Endometrial microvascular endothelial cells (primary cell): Measurements from ENCODE around the gene LILRB5. TPM values are rescaled to one million over a fixed set of nuclear protein-coding genes. Genes with fewer than 3 reads are reported as not detected.

ENCODE experiments used
- in situ Hi-C: cut with HindIII; loops from 2 replicates; pipeline ENCODE4 v1.10.0; 2017; ENCODE audit warnings: low sequenced_read_pairs, low pct_unique_long_range_greater_than_20kb; ENCODE audit errors: inconsistent ontology term
- total RNA-seq: library from RNA; depleted of rRNA; stranded (reverse); fragments of >200 nt; gene quantifications from one replicate; pipeline ENCODE4 v1.2.3, GENCODE V29; 2015; ENCODE audit errors: inconsistent ontology term

The LILRB5 gene
- total RNA-seq, 1 donor from 2014 or later: not detected

DNA sequence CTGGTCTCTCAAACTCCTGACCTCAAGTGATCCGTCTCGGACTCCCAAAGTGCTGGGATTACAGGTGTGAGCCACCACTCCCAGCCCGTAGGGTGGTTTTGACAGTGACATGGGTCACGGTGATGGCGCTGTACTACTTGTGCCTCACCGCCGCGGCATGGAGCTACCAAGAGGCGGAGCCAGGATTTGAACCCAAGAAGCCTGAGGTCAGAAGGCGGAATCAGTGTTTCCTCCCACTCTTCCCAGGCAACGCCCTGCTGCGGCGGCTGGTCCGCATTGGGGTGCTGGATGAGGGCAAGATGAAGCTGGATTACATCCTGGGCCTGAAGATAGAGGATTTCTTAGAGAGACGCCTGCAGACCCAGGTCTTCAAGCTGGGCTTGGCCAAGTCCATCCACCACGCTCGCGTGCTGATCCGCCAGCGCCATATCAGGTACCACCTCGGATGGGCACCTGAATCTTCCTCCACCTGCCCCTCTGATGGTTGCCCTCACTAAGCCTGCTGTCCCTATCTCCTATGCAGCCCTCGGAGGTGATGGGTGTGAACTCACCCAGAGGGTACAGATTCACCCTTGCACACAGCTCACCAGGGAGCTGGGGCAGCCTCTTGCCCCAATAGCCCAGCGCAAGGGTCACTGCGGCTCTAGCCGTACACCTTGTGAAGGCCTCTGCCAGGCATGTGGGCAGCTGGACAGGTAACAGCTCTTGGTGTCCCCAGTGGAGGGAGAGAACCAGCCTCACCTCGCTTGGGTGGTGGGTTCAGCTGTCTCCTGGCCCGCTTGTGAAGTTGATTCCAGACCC is 50.8 kb downstream of the LILRB5 start:
- in situ Hi-C loops: no loop called here

DNA sequence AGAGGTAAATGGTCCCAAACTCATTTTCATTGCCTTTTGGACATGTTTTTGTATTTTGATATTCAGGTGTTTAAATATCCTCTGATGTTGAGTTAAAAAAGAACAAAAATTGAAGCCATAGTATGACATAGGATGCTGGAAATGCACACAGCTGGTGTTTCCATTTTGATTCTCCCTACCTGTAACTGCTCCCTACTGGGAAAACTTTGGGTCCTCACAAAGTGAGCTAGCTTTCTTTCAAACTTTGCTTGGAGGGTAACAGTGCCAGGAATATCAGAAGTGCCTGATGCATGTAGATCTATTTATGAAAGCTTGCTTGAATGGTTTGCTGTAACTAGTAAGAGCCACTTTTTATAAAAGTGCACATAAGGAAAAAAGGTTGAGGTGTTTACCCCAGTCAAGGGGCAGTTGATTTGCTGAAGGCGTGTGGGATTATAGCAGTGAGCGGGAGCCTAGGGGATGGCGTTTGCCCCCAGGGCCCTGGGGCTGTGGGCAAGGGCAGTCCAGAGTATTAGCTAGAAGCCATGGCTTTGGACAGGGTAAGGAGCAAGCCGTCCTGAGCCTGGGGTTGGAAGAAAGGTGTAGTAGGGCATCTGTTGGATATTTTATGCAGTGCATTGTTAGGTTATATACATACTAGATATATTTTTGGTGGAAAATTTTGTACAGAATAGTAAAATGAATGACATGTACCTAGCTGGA is 52.2 kb downstream of the LILRB5 start:
- in situ Hi-C loops: no loop called here

DNA sequence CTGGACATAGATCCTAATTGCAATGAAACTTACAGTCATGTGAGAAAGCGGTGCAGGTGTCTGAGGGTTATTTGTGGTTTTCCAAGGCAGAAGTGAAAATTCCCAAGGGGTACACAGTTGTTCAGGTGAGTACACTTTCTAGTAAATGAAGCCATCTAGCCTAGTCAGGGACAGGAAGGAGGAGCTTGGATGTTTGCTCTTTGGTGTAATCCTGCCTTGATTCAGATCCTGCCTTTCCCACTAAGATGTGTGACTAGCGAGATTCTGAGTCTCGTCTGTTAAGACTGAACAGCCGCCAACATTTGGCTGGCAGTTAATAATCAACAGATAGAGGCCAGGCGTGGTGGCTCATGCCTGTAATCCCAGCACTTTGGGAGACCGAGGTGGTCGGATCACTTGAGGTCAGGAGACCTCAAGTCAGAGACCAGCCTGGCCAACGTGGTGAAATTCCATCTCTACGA is 53.9 kb downstream of the LILRB5 start:
- in situ Hi-C loops: no loop called here

DNA sequence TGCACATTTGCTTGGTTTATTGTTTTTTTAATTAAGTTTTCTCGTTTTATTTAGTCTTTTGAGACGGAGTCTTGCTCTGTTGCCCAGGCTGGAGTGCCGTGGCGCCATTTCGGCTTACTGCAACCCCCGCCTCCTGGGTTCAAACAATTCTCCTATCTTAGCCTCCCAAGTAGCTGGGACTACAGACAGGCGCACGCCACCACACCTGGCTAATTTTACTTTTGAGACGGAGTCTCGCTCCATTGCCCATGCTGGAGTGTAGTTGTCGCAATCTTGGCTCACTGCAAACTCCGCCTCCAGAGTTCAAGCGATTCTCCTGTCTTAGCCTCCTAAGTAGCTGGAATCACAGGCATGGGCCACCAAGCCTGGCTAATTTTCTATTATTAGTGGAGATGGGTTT is 55.1 kb downstream of the LILRB5 start:
- in situ Hi-C loops: no loop called here

DNA sequence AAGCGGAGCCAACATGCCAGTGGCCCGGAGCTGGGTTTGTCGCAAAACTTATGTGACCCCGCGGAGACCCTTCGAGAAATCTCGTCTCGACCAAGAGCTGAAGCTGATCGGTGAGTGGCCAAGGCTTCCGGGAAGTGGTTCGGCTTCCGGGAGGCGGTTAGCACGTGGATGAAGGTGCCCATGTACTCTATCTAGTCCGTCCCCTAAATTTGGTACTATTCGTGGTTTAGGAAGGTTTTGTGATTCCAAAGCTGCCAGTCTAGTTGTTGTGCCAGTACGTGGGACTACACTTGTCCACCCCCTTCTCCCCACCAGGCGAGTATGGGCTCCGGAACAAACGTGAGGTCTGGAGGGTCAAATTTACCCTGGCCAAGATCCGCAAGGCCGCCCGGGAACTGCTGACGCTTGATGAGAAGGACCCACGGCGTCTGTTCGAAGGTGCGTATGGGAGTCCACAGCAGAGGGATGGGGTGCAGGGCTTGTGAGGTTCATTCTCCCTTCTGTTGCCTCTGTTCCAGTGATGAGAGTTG is 55.8 kb downstream of the LILRB5 start:
- in situ Hi-C loops: no loop called here

Other genes starting within 250 kb of the LILRB5 start
- not detected for gene VSTM1, start 193.4 kb downstream of the LILRB5 start, total RNA-seq
- not detected for gene TARM1, start 175.9 kb downstream of the LILRB5 start, total RNA-seq
- gene OSCAR, start 156.5 kb downstream of the LILRB5 start, total RNA-seq: not detected
- 16.4 TPM for gene NDUFA3, start 154.4 kb downstream of the LILRB5 start, total RNA-seq
- 45.4 TPM for gene TFPT, start 141.6 kb downstream of the LILRB5 start, total RNA-seq
- gene PRPF31, start 141.5 kb downstream of the LILRB5 start, total RNA-seq: 127 TPM
- 20.3 TPM for gene CNOT3, start 119.5 kb downstream of the LILRB5 start, total RNA-seq
- gene LENG1, start 97.6 kb downstream of the LILRB5 start, total RNA-seq: 15.8 TPM
- not detected for gene TMC4, start 84.1 kb downstream of the LILRB5 start, total RNA-seq
- 303 TPM for gene MBOAT7, start 67.7 kb downstream of the LILRB5 start, total RNA-seq
- 77.5 TPM for gene TSEN34, start 66.0 kb downstream of the LILRB5 start, total RNA-seq
- gene RPS9, start 56.4 kb downstream of the LILRB5 start, total RNA-seq: 2,287 TPM
- gene LILRB3, start 34.3 kb downstream of the LILRB5 start, total RNA-seq: not detected
- gene LILRA6, start 14.5 kb downstream of the LILRB5 start, total RNA-seq: not detected
- gene LILRB2, start 23.8 kb upstream of the LILRB5 start, total RNA-seq: not detected
- gene LILRA5, start 55.9 kb upstream of the LILRB5 start, total RNA-seq: not detected
- not detected for gene LILRA4, start 81.9 kb upstream of the LILRB5 start, total RNA-seq
- gene LAIR1, start 107.7 kb upstream of the LILRB5 start, total RNA-seq: not detected
- not detected for gene TTYH1, start 158.2 kb upstream of the LILRB5 start, total RNA-seq
- 32.3 TPM for gene LENG8, start 191.9 kb upstream of the LILRB5 start, total RNA-seq
- 4.4 TPM for gene LENG9, start 206.5 kb upstream of the LILRB5 start, total RNA-seq
- 19.9 TPM for gene CDC42EP5, start 216.0 kb upstream of the LILRB5 start, total RNA-seq
- gene LAIR2, start 245.6 kb upstream of the LILRB5 start, total RNA-seq: not detected